Psoas muscle (tissue), 8 donors: ENCODE data around the gene LTBR. TPM values are rescaled to one million over a fixed set of nuclear protein-coding genes. Genes with fewer than 3 reads are reported as not detected.

Source experiments
- ATAC-seq, 4 donors: fragments of 200-7000 bp; cut with Tn5 transposase; one replicate each; pipeline ENCODE4 v1.9.1; 2020; ENCODE audit warnings: moderate library complexity in 3 of 4, mild to moderate bottlenecking in 2 of 4
- DNase-seq, 2 donors: peaks; one replicate each; pipeline ENCODE4 v3.0.0-alpha.2; 2020
- H3K27ac ChIP-seq: fragments of 200-600 bp; one replicate; pipeline ENCODE4 v1.8.0; 2022
- H3K27me3 ChIP-seq, 3 donors: fragments of 200-600 bp in 1 of 3; one replicate each; pipeline versions ENCODE4 v1.6.1 to v1.8.0; 2013 to 2022; ENCODE audit warnings: low read length in 2 of 3, mild to moderate bottlenecking in 2 of 3, moderate library complexity in 1 of 3; ENCODE audit not compliant: insufficient read depth in 3 of 3
- H3K36me3 ChIP-seq, 2 donors: fragments of 200-600 bp in 1 of 2; one replicate each; pipeline versions ENCODE4 v1.6.1 to v1.8.0; 2013 to 2022; ENCODE audit warnings: low read depth in 1 of 2, mild to moderate bottlenecking in 1 of 2, moderate library complexity in 1 of 2; ENCODE audit not compliant: insufficient read depth in 1 of 2
- H3K4me1 ChIP-seq: fragments of 200-600 bp; one replicate; pipeline ENCODE4 v1.8.0; 2022
- H3K4me3 ChIP-seq: fragments of 200-600 bp; one replicate; pipeline ENCODE4 v1.8.0; 2022; ENCODE audit warnings: mild to moderate bottlenecking
- H3K9me3 ChIP-seq: fragments of 200-600 bp; one replicate; pipeline ENCODE4 v1.8.0; 2022
- WGBS, 3 donors: extraction: QIAGEN DNeasy Blood & Tissue Kit; methylation state at CpG; one replicate each; pipeline versions ENCODE4 v1.1.6 to v1.1.7; 2013; 5-methylcytosine and 5-hydroxymethylcytosine counted together
- intact Hi-C, 2 donors: fragments of 100-400 bp; cut with DNase I; formaldehyde crosslinking; loops; one replicate each; pipeline versions ENCODE4 v1.11.0 to v1.14.2; 2022
- polyA plus RNA-seq, 3 donors: library from polyadenylated mRNA; stranded (reverse); fragments of 200-250 nt; gene quantifications; one replicate each; pipeline ENCODE4 v1.2.3, GENCODE V29; 2013
- total RNA-seq, 4 donors: library from RNA; stranded (reverse); fragmentation: NEBNext Ultra II Directional in 2 of 4; extraction: Animal tissue kit (Norgen Biotek cat#: 25700) in 2 of 4; gene quantifications; one replicate each; pipeline versions ENCODE4 v1.2.1 to v1.2.4, GENCODE V29; 2021 to 2023
- TF ChIP-seq, protein P1 (sequence below): fragments of 200-600 bp; IDR thresholded peaks from one replicate; pipeline ENCODE4 v1.8.0; 2022; ENCODE audit warnings: antibody characterized with exemption
- donor health status: healthy with polysubstance abuse.
- donor health status: DM: no; HTN: no; CAD: no; lungs with moderate emphysema.
- donor health status: Bipolar disorder and iron deficiency.
- donor health status: healthy.
- donor health status: DM: yes; HTN: yes; CAD: no.
- donor health status: DM: no; HTN: no; CAD: no.
- donor health status: DM: no; HTN: no; CAD: no.
- donor health status: DM: yes; HTN: yes; CAD: no.

The LTBR gene
- total and polyA plus RNA-seq, 7 donors, result 15.3 to 38.8 (median 34.5) TPM

DNA sequence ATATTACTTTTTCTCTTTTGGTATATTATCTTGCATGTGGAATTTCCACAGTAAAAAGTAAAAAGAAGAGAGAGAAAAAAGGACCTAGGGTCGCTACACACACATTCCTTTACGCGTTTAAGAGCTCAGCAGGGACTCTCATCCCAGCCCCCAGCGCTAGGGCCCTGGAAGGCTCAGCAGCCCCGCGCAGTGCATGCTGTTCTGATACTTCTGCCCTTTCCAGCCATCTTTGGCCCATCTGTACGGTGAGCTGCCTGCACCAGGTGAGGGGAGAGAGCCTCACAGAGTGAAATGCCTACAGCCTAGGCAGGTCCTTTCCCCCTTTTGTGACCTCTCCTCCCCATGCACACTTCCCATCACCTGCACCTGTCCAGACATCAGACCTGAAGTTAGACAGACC lies 1.6 kb upstream of the LTBR start:
- Histone ChIP-seq H3K9me3 (no peaks in the 10 kb centered on the region), H3K27ac (peak overlapping the region; percentile 97), H3K4me1 (peaks cover 37% of the 10 kb centered on the region), H3K27me3 (no peaks in the 10 kb centered on the region), H3K4me3 (no peak overlapping the region), H3K36me3 (peaks cover 3 to 16% of the 10 kb centered on the region in 2 donors)
- TF ChIP-seq, protein P1, sequence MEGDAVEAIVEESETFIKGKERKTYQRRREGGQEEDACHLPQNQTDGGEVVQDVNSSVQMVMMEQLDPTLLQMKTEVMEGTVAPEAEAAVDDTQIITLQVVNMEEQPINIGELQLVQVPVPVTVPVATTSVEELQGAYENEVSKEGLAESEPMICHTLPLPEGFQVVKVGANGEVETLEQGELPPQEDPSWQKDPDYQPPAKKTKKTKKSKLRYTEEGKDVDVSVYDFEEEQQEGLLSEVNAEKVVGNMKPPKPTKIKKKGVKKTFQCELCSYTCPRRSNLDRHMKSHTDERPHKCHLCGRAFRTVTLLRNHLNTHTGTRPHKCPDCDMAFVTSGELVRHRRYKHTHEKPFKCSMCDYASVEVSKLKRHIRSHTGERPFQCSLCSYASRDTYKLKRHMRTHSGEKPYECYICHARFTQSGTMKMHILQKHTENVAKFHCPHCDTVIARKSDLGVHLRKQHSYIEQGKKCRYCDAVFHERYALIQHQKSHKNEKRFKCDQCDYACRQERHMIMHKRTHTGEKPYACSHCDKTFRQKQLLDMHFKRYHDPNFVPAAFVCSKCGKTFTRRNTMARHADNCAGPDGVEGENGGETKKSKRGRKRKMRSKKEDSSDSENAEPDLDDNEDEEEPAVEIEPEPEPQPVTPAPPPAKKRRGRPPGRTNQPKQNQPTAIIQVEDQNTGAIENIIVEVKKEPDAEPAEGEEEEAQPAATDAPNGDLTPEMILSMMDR, result no peak
- intact Hi-C loops, result loop anchor here in 1 of 2 donors (2.0 kb wide), 1 partner anchor 40 kb away; the partner anchor contains the start of gene TNFRSF1A
- WGBS, 3 donors, result 84 to 87% (median 87%) methylated on average over 7 of the region's 7 CpGs
- DNase-seq (no peak), ATAC-seq (no peak)

DNA sequence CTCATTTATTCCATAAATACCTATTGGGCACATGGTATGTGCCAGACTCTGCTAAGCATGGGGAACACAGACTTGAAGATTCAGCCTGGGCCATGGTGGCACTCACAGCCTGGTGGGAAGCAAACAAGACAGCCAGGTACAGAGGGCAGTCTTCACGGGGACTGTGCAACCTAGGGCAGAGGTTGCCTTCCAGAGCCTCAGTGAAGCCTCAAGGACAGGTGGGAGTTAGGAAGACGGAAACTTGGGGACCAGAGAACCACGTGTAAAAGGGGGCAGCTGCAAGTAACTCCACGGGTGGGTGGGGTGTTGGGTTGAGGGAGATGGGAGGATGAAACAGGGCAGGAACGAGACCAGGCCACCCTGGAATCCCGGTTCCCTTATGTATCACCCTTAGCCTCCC lies 980 bp upstream of the LTBR start:
- H3K27me3 ChIP-seq, result no peaks in the 10 kb centered on the region
- peaks cover 33% of the 10 kb centered on the region for H3K4me1 ChIP-seq
- peaks cover 7 to 22% of the 10 kb centered on the region in 2 donors for H3K36me3 ChIP-seq
- ATAC-seq (no peak), DNase-seq (no peak)
- H3K27ac ChIP-seq, result peak overlapping the region; percentile 97
- H3K4me3 ChIP-seq, result peak overlapping the region; percentile 83
- intact Hi-C loops, result loop anchor here in 1 of 2 donors (2.0 kb wide), 1 partner anchor 40 kb away; the partner anchor contains the start of gene TNFRSF1A
- TF ChIP-seq, protein P1, result no peak
- H3K9me3 ChIP-seq, result no peaks in the 10 kb centered on the region
- WGBS, 3 donors, result 64 to 75% (median 72%) methylated on average over 6 of the region's 6 CpGs

DNA sequence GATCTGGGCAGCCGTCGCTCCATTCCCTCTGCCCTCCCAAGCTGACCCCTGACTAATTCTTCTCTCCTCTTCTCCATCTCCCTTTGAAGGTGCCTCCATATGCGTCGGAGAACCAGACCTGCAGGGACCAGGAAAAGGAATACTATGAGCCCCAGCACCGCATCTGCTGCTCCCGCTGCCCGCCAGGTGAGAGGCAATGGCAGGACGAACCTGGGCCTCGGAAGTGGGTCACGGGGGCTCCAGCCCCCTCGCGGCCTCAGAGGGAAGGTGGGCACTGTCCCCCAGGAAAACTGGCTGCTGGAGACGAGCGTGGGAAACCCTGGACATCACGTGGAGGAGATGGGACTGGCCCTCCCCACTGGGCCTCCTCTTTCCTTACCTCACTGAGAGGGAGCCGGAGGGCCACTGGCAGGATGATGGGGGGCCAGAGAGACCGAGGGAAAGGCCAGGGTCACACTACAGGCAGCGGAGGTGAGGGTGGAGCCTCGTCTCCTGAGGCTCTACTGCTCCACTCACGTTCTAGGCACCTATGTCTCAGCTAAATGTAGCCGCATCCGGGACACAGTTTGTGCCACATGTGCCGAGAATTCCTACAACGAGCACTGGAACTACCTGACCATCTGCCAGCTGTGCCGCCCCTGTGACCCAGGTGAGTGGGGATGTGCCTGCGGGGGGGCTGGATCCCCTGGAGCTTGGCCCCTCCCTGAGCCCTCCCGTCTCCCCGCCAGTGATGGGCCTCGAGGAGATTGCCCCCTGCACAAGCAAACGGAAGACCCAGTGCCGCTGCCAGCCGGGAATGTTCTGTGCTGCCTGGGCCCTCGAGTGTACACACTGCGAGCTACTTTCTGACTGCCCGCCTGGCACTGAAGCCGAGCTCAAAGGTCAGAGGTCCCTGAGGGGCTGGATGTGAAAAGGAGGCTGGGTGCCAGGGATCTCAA lies 806 bp downstream of the LTBR start:
- Histone ChIP-seq H3K27ac (peak overlapping the region; percentile 97), H3K36me3 (peaks cover 13 to 37% of the 10 kb centered on the region in 2 donors), H3K27me3 (no peaks in the 10 kb centered on the region), H3K4me3 (peak overlapping the region; percentile 83), H3K4me1 (peaks cover 28% of the 10 kb centered on the region), H3K9me3 (no peaks in the 10 kb centered on the region)
- TF ChIP-seq, protein P1, result no peak
- ATAC-seq, result peak; percentile 2 to 7 (median 5)
- 55 to 68% (median 57%) methylated on average over 36 of the region's 36 CpGs for WGBS, 3 donors
- DNase-seq, result no peak
- intact Hi-C loops, result loop anchor here in 1 of 2 donors (1.0 kb wide), 1 partner anchor 48 kb away; no protein-coding TSS in a partner anchor

DNA sequence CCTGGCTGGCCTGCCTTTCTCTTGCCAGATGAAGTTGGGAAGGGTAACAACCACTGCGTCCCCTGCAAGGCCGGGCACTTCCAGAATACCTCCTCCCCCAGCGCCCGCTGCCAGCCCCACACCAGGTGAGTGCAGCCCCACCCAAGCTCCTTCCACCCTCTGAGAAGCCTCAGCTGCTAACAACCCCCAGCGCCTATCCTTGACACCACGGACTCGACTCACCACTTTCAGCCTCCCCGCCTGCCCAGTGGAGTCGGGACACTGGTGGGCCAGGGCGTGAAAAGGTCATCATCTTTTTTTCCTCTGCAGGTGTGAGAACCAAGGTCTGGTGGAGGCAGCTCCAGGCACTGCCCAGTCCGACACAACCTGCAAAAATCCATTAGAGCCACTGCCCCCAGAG lies 2.1 kb downstream of the LTBR start:
- Histone ChIP-seq H3K4me3 (no peak overlapping the region), H3K27me3 (no peaks in the 10 kb centered on the region), H3K9me3 (no peaks in the 10 kb centered on the region), H3K4me1 (peaks cover 28% of the 10 kb centered on the region), H3K27ac (no peak overlapping the region), H3K36me3 (peaks cover 15 to 50% of the 10 kb centered on the region in 2 donors)
- DNase-seq, result no peak
- TF ChIP-seq, protein P1, result no peak
- ATAC-seq, result no peak
- intact Hi-C loops, result no loop called here
- 80 to 93% (median 82%) methylated on average over 11 of the region's 11 CpGs for WGBS, 3 donors
